HG03571 (cell line): ENCODE data around the gene LGALS7.
"Not testable (repeated sequence)": the region's sequence is repeated elsewhere in the genome, so short reads cannot be mapped to it uniquely, and the experiment has no call there.

Source experiments
- ATAC-seq: cut with Tn5 transposase; IDR thresholded peaks from one replicate; pipeline ENCODE4 v1.9.1; 2021; ENCODE audit not compliant: unreplicated experiment

The LGALS7 gene

DNA sequence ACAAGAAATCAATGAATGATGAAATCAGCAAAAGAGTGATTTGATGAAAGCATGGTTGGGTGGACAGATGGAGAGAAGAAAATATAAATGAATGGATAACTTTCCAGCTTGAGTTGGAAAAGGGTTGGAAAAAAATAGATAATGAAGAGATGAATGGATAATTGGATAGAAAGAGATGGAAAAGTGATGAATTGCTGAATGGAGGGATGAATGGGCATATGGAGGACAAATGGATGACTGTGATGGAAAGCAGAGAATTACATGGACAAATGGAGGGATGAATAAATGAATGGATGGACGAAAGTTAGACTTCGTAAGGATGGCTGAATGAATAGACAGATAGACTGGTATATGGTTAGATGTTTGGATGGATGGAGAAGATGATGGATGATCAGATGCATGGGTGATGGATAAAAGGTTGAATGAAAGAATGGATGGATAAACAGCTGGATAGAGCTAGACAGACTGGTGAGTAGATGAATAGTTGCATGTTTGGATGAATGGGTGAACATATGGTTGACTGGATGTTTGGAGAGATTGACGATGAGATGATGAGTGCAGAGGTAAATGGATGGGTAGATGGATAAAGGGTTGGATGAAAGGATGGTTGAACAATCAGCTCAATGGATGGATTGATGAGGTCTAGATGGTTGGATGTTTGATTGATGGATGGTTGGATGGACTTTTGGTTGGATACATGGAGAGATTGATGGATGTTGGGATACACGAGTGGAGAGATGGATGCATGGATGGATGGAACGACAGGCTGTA lies 27.4 kb upstream of the LGALS7 start:
- no peak for ATAC-seq

DNA sequence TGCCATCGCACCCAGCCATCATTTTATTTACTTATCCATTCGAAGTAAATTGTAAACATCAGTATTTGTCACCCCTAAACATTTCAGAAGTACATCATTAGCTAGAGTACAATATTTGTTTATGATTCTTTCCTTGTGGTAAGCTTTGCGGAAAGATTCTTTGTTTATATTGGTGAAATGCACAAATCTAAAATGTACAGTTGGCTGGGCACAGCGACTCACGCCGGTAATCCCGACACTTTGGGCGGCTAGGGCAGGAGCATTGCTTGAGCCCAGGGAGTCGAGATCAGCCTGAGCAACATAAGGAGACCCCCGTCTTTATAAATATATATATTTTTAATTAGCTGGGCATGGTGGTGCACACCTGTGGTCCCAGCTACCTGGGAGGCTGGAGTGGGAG lies 25.8 kb upstream of the LGALS7 start:
- no peak for ATAC-seq

- not testable (repeated sequence) for ATAC-seq
These were observed 24.5 kb upstream of the LGALS7 start for GRCh38 chr19:38797781-38798180.

- no peak for ATAC-seq
These were observed 22.8 kb upstream of the LGALS7 start for GRCh38 chr19:38796154-38796553.

GRCh38 chr19:38795549-38795948 lies 22.2 kb upstream of the LGALS7 start:
- ATAC-seq = no peak

DNA sequence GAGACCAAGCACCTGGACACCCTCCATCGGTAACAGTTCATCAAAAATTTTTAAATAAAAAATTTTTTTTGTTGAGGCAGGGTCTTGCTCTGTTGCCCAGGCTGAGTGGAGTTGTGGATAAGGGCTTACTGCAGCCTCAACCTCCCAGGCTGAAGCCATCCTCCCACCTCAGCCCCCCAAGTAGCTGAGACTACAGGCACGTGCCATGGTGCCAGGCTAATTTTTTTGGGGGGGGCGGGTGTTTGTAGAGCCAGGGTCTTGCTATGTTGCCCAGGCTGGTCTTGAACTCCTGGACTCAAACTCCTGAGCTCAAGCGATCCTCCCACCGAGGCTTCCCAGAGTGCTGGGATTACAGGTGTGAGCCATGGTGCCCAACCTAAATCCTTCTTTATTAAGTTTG lies 20.4 kb upstream of the LGALS7 start:
- ATAC-seq = no peak

GRCh38 chr19:38793177-38793576 lies 19.9 kb upstream of the LGALS7 start:
- no peak for ATAC-seq

DNA sequence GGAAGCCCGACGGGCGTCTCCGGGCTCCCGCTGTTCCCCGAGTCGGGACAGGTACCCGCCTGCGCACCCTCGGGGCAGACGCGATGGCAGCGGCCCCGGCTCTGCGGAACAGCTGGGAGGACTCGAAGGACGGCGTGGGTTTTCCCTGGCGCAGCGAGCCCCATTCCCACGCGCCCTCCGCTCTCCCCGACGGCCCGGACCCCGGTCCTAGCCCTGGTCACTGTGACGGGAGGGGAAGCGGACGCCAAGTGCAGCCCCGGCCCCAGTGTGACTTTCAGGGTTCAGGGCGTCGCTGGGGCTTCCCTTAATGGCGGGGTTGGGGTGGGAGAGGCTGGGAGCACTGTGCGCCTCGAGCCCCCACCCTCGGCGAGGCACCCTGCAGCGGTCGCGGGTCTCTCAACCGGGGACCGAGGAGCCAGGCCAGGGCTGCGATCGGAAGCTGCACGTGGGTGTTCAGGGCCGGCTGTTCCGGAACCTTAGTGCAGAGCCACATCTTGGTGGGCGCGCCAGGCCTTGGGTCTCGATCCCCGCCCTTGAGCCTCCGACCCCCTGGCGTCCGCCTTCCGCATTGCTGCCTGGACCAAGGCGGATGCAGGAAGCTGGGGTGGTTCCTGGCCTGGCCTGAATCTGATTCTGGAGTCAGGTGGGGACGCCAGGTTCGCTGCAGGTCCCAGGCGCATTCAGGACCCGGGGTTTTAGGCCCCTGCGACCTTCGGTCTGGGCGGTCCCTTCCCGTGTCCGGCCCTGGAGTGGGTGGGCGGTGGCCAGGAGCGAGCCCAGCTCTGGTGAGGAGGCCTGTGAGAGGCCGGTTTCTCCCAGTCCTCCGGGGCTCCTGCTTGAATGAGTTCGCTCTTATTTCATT lies 19.2 kb upstream of the LGALS7 start:
- no peak for ATAC-seq

DNA sequence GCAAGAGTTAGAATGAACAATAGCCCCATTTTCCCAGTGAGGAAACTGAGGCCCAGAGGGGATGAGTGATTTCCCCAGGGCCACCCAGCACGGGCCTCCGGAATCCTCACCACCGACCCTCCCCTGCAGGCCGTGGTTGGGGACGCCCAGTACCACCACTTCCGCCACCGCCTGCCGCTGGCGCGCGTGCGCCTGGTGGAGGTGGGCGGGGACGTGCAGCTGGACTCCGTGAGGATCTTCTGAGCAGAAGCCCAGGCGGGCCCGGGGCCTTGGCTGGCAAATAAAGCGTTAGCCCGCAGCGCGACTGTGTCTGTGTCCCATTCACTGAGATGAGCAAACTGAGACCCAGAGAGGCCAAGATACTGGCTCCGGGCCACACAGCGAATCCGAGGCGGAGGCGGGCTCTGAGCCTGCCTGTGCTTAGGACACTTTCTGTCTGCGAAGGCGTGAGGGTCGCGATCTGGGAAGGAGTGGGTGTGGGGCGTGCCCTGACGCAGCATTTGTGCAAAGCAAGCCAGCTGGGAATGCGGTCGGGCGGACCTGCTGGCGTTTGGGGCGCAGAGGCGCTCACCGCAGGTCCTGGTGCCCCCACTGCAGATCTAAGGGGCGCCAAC lies 18.2 kb upstream of the LGALS7 start:
- not testable (repeated sequence) for ATAC-seq

- ATAC-seq = not testable (repeated sequence)
These were observed 17.4 kb upstream of the LGALS7 start for GRCh38 chr19:38790507-38791403.

GRCh38 chr19:38788478-38789243 lies 15.3 kb upstream of the LGALS7 start, which contains the start of gene LGALS7B:
LGALS7B (plus strand) TSS chr19:38789200; CDS start chr19:38789227, 27 bp downstream.
- ATAC-seq = no peak

- ATAC-seq = no peak
These were observed 13.4 kb upstream of the LGALS7 start for GRCh38 chr19:38786572-38787265.

- not testable (repeated sequence) for ATAC-seq
These were observed 12.7 kb upstream of the LGALS7 start for GRCh38 chr19:38786061-38786460.

DNA sequence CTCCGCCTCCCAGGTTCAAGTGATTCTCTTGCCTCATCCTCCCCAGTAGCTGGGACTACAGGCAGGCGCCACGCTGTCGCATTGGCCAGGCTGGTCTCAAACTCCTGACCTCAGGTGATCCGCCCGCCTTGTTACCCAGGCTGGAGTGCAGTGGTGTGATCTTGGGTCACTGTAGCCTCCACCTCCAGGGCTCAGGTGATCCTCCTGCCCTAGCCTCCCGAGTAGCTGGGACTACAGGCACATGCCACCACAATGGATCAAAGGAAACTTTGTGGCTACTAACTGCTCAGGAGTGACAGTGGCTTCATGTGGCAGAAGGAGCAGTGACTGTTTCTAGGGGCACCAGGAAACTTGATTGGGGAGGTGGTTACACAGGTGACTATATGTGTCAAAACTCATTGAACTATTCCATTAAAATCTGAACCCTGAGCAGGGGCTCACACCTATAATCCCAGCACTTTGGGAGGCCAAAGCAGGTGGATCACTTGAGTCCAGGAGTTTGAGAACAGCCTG lies 11.9 kb upstream of the LGALS7 start:
- no peak for ATAC-seq

- ATAC-seq = no peak
These were observed 10.9 kb upstream of the LGALS7 start for GRCh38 chr19:38784224-38784623.

DNA sequence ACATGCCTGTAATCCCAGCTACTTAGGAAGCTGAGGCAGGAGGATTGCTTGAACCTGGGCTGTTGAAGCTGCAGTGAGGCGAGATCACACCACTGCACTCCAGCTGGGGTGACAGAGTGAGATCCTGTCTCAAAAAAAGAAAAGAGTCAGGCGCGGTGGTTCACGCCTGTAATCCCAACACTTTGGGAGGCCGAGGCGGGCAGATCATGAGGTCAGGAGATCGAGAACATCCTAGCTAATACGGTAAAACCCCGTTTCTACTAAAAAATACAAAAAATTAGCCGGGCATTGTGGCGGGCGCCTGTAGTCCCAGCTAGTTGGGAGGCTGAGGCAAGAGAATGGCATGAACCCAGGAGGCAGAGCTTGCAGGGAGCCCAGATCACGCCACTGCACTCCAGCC lies 8.9 kb upstream of the LGALS7 start:
- not testable (repeated sequence) for ATAC-seq

- ATAC-seq = no peak
These were observed 7.7 kb upstream of the LGALS7 start for GRCh38 chr19:38781058-38781457.

DNA sequence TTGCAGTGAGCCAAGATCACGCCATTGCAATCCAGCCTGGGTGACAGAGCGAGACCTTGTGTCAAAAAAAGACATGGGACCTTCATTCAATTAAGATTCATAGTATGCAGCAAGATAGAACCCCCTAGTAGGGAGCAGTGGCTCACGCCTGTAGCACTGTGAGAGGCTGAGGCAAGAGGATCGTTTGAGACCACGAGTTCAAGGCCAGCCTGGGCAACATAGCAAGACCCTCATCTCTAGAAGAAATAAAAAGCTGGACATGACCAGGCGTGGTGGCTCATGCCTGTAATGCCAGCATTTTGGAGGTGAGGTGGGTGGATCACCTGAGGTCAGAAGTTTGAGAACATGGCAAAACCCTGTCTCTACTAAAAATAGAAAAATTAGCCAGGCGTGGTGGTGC lies 7.1 kb upstream of the LGALS7 start:
- no peak for ATAC-seq

- no peak for ATAC-seq
These were observed 5.4 kb upstream of the LGALS7 start for GRCh38 chr19:38778733-38779132.
